Activated CD4-positive, CD25-positive, alpha-beta regulatory T cell treated with anti-CD3 and anti-CD28 coated beads, Interleukin-2, amount 50 U/mL, for 16 hours (primary cell): ENCODE results near the gene HNRNPLL.
"Not testable (repeated sequence)": the region's sequence is repeated elsewhere in the genome, so short reads cannot be mapped to it uniquely, and the experiment has no call there.

ENCODE experiments used
- DNase-seq: peaks from one replicate; pipeline ENCODE4 v3.0.0-alpha.2; 2020; ENCODE audit warnings: low read depth, low spot score

Gene HNRNPLL

GRCh38 chr2:38619458-38620164, 16.9 kb upstream of the HNRNPLL start:
- no peak for DNase-seq

- no peak for DNase-seq
Measured at GRCh38 chr2:38617301-38617700, 14.6 kb upstream of the HNRNPLL start.

GRCh38 chr2:38615237-38615636, 12.5 kb upstream of the HNRNPLL start:
- DNase-seq, result no peak

GRCh38 chr2:38613849-38614213, 11.1 kb upstream of the HNRNPLL start:
- no peak for DNase-seq

- DNase-seq, result no peak
Measured at GRCh38 chr2:38613126-38613848, 10.6 kb upstream of the HNRNPLL start.

GRCh38 chr2:38610851-38611801, 8.4 kb upstream of the HNRNPLL start:
- DNase-seq, result no peak

GRCh38 chr2:38609246-38609645, 6.5 kb upstream of the HNRNPLL start:
- not testable (repeated sequence) for DNase-seq

- DNase-seq, result no peak
Measured at GRCh38 chr2:38608755-38609154, 6.0 kb upstream of the HNRNPLL start.

- no peak for DNase-seq
Measured at GRCh38 chr2:38605298-38605830, 2.6 kb upstream of the HNRNPLL start.

GRCh38 chr2:38603402-38604290, 918 bp upstream of the HNRNPLL start:
- DNase-seq, result peak; percentile 69

- DNase-seq, result no peak
Measured at GRCh38 chr2:38602136-38602731, 494 bp downstream of the HNRNPLL start.

- no peak for DNase-seq
Measured at GRCh38 chr2:38601463-38602135, 1.1 kb downstream of the HNRNPLL start.

GRCh38 chr2:38600921-38601455, 1.7 kb downstream of the HNRNPLL start:
- DNase-seq, result no peak

GRCh38 chr2:38600242-38600891, 2.4 kb downstream of the HNRNPLL start:
- no peak for DNase-seq

- DNase-seq, result no peak
Measured at GRCh38 chr2:38599706-38600105, 3.0 kb downstream of the HNRNPLL start.

- no peak for DNase-seq
Measured at GRCh38 chr2:38598991-38599295, 3.8 kb downstream of the HNRNPLL start.

GRCh38 chr2:38598200-38598990, 4.3 kb downstream of the HNRNPLL start:
- DNase-seq, result no peak

GRCh38 chr2:38597115-38597514, 5.6 kb downstream of the HNRNPLL start:
- DNase-seq, result no peak
